SK-N-MC (cell line): ENCODE results near the gene ZFYVE28.

ENCODE experiments used
- DNase-seq: peaks from one replicate; pipeline ENCODE4 v3.0.0-alpha.2; 2011; ENCODE audit warnings: low read depth, low spot score
- H3K27ac ChIP-seq: fragments of 200-600 bp; sonication (generic); 2 replicates; pipeline ENCODE4 v1.5.1; 2016; ENCODE audit warnings: mixed run types
- H3K36me3 ChIP-seq: fragments of 200-600 bp; sonication (generic); 2 replicates; pipeline ENCODE4 v1.6.1; 2017; ENCODE audit warnings: antibody characterized with exemption, low read length, mixed read lengths; ENCODE audit not compliant: insufficient read depth
- H3K4me3 ChIP-seq: fragments of 200-600 bp; sonication (generic); 2 replicates; pipeline ENCODE4 v1.5.1; 2016
- H3K9ac ChIP-seq: fragments of 200-600 bp; sonication (generic); 2 replicates; pipeline ENCODE4 v1.8.0; 2017; ENCODE audit warnings: mixed run types, mixed read lengths; ENCODE audit not compliant: insufficient read length
- H3K9me3 ChIP-seq: fragments of 200-600 bp; sonication (generic); 2 replicates; pipeline ENCODE4 v1.6.1; 2017; ENCODE audit warnings: low read depth, mild to moderate bottlenecking, antibody characterized with exemption, low read length, moderate library complexity, mixed read lengths
- EZH2 ChIP-seq: fragments of 200-600 bp; sonication (generic); IDR thresholded peaks from one replicate; pipeline ENCODE4 v1.6.1; 2017; ENCODE audit warnings: antibody characterized with exemption
- FOXP2 ChIP-seq: optimal IDR thresholded peaks from 2 replicates; pipeline ENCODE3; 2011; ENCODE audit warnings: mild to moderate bottlenecking, moderate library complexity; ENCODE audit not compliant: insufficient read depth; ENCODE audit errors: extremely low read length, control extremely low read depth
- POLR2AphosphoS5 ChIP-seq: IDR thresholded peaks from 2 replicates; pipeline ENCODE4 v1.6.1; 2012; ENCODE audit warnings: mild to moderate bottlenecking, low read depth, low read length, borderline replicate concordance

ZFYVE28 gene

GRCh38 chr4:2327579-2327978, 90.9 kb downstream of the ZFYVE28 start:
- no peak overlapping the region for H3K27ac ChIP-seq
- H3K9me3 ChIP-seq: no peaks in the 10 kb centered on the region
- no peak overlapping the region for H3K4me3 ChIP-seq
- no peak for DNase-seq
- H3K36me3 ChIP-seq: no peaks in the 10 kb centered on the region
- TF ChIP-seq EZH2: no peak
- TF ChIP-seq FOXP2: no peak
- no peak for TF ChIP-seq POLR2AphosphoS5
- no peak overlapping the region for H3K9ac ChIP-seq

- DNase-seq: no peak
Measured at GRCh38 chr4:2324891-2325290, 93.6 kb downstream of the ZFYVE28 start.

GRCh38 chr4:2322841-2323240, 95.6 kb downstream of the ZFYVE28 start:
- Histone ChIP-seq H3K9ac (no peak overlapping the region), H3K27ac (peak overlapping the region; percentile 23; the same call in 1 of the 2 replicates), H3K4me3 (no peak overlapping the region), H3K36me3 (no peaks in the 10 kb centered on the region), H3K9me3 (no peaks in the 10 kb centered on the region)
- TF ChIP-seq POLR2AphosphoS5: no peak
- TF ChIP-seq EZH2: no peak
- TF ChIP-seq FOXP2: no peak
- peak; percentile 32 for DNase-seq

More at GRCh38 chr4:2324891-2325290, 93.6 kb downstream of the ZFYVE28 start:
- no peaks in the 10 kb centered on the region for H3K9me3 ChIP-seq
- no peak overlapping the region for H3K9ac ChIP-seq
- no peak overlapping the region for H3K4me3 ChIP-seq
- TF ChIP-seq POLR2AphosphoS5 (no peak), FOXP2 (no peak), EZH2 (no peak)
- no peak overlapping the region for H3K27ac ChIP-seq
- no peaks in the 10 kb centered on the region for H3K36me3 ChIP-seq

- Histone ChIP-seq H3K36me3 (no peaks in the 10 kb centered on the region), H3K4me3 (no peak overlapping the region), H3K9ac (no peak overlapping the region), H3K27ac (no peak overlapping the region), H3K9me3 (no peaks in the 10 kb centered on the region)
- TF ChIP-seq EZH2 (no peak), FOXP2 (no peak), POLR2AphosphoS5 (no peak)
- DNase-seq: no peak
Measured at GRCh38 chr4:2322227-2322626, 96.2 kb downstream of the ZFYVE28 start.

DNA sequence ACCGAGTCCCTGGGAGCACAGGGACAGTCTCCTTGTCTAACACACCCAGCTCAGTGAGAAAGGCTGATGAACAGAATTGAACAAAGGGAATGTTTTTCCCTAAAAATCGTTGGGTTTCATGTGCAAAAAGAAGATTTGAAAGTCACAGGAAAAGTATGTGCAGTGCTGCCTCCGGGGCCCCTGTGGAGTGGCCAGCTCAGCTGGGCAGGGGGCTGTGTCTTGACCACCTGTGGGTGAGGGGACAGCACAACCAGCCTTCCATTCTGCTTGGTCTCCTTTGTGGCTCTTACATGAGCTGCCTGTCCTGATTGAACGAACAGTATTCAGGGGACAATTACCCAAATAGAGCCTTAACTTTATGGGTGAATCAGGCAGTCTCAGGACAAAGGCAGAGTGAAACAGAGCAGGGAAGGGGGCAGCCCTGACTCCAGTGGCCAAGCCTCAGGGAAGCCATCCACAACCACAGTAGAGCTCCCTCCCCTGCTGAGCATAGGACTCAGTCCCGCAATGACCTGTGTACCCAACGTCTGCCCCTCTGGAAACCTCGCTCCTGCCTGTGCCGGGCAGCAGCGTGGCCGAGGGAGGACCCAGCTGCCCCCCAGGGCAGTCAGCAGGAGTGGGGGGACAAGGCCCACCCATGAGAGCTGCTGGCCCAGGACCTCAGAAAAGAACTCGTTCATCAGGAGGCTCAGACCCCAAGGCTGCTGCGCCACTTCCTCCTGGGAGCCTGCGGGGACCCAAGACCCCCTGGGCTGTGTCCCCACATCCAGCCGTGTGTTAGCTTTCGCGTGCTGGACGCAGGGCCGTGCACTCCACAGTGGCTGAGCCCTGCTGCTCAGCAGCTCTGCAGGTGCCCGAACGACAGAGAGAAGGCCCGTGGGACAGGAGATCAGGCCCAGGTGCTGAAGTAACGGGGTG, 96.9 kb downstream of the ZFYVE28 start:
- no peak overlapping the region for H3K9ac ChIP-seq
- DNase-seq: no peak
- no peak overlapping the region for H3K27ac ChIP-seq
- H3K4me3 ChIP-seq: no peak overlapping the region
- TF ChIP-seq FOXP2 (no peak), EZH2 (no peak), POLR2AphosphoS5 (no peak)
- no peaks in the 10 kb centered on the region for H3K9me3 ChIP-seq
- H3K36me3 ChIP-seq: no peaks in the 10 kb centered on the region

DNA sequence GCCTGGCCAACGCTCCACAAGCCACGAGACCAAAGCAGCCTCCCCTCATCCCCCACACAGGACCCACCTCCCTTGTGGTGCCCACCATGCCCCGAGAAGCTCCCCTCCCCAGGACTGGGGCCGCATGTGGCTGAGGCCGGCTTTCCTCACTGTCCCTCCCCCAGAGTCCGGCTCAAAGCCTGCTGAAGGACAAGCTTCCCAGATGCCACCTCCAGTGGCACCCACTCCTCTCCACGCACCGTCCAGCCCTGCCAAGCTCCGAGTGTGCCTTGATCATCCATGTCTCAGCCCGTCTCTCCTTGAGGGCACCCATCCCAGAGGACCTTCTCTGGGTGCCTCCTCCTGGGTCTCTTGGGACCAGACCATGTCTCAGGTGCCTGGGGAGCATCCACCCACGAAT, 97.7 kb downstream of the ZFYVE28 start:
- no peak for TF ChIP-seq EZH2
- no peak for TF ChIP-seq POLR2AphosphoS5
- TF ChIP-seq FOXP2: no peak
- no peak overlapping the region for H3K4me3 ChIP-seq
- no peak overlapping the region for H3K27ac ChIP-seq
- DNase-seq: no peak
- no peaks in the 10 kb centered on the region for H3K9me3 ChIP-seq
- no peaks in the 10 kb centered on the region for H3K36me3 ChIP-seq
- no peak overlapping the region for H3K9ac ChIP-seq

- DNase-seq: no peak
- no peak for TF ChIP-seq FOXP2
- no peak for TF ChIP-seq EZH2
- TF ChIP-seq POLR2AphosphoS5: no peak
- H3K9ac ChIP-seq: no peak overlapping the region
Measured at GRCh38 chr4:2320152-2320551, 98.3 kb downstream of the ZFYVE28 start.

DNA sequence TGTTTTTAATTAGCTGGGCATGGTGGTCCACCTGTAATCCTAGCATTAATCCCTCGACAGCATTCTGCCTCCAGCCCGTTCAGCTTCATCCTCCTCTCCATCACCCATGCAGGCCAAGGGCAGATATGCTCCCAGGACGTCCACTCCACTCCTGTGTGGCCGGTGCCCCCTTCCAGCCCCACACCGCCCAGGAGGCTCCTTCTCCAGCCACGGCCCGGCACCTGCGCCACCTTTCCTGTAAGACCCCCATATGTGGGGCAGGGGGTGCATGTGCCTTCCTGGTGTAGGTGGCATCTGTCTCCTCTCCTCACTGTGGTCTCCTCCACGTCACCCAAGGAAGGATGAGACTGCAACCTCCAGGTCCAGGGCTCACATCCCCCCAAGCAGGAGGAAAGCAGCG, 99.6 kb downstream of the ZFYVE28 start:
- no peak for DNase-seq
- TF ChIP-seq FOXP2 (no peak), EZH2 (no peak), POLR2AphosphoS5 (no peak)

More at GRCh38 chr4:2320152-2320551, 98.3 kb downstream of the ZFYVE28 start:
- Histone ChIP-seq H3K36me3 (no peaks in the 10 kb centered on the region), H3K4me3 (no peak overlapping the region), H3K27ac (no peak overlapping the region), H3K9me3 (no peaks in the 10 kb centered on the region)

GRCh38 chr4:2318476-2318875, 100.0 kb downstream of the ZFYVE28 start:
- Histone ChIP-seq H3K27ac (no peak overlapping the region), H3K9ac (no peak overlapping the region), H3K4me3 (no peak overlapping the region), H3K9me3 (no peaks in the 10 kb centered on the region), H3K36me3 (no peaks in the 10 kb centered on the region)
- no peak for DNase-seq
- TF ChIP-seq POLR2AphosphoS5 (no peak), FOXP2 (no peak), EZH2 (no peak)

More for the DNA sequence above, 99.6 kb downstream of the ZFYVE28 start:
- H3K9ac ChIP-seq: no peak overlapping the region
- no peak overlapping the region for H3K4me3 ChIP-seq
- no peaks in the 10 kb centered on the region for H3K9me3 ChIP-seq
- no peaks in the 10 kb centered on the region for H3K36me3 ChIP-seq
- no peak overlapping the region for H3K27ac ChIP-seq

- no peak for DNase-seq
- Histone ChIP-seq H3K9ac (no peak overlapping the region), H3K36me3 (no peaks in the 10 kb centered on the region), H3K9me3 (no peaks in the 10 kb centered on the region), H3K27ac (no peak overlapping the region), H3K4me3 (no peak overlapping the region)
- TF ChIP-seq EZH2: no peak
- TF ChIP-seq POLR2AphosphoS5: no peak
- no peak for TF ChIP-seq FOXP2
Measured at GRCh38 chr4:2313366-2313765, 105.1 kb downstream of the ZFYVE28 start.
